Measurements from ENCODE around the gene LHFPL3. TPM values are rescaled to one million over a fixed set of nuclear protein-coding genes. Genes with fewer than 3 reads are reported as not detected.

Gene LHFPL3
- total RNA-seq, 6 experiments from 2014 or later = not detected

Small RNA genes lying within 50 kb of the gene (small RNA-seq; reads per million reads assigned to genes)
- gene RN7SL8P = 0 reads per million in 2 experiments

Other genes starting within 250 kb of the LHFPL3 start
- gene ORC5, start 120.6 kb upstream of the LHFPL3 start, total RNA-seq = 10 to 100 TPM in 5 of 6 experiments, 1 to 10 TPM in 1; 6.7 to 16.6 (median 12.4) TPM

Measured in right lobe of liver (tissue), 5 donors.